HepG2 (cell line): ENCODE measurements around the gene TK2. TPM values are rescaled to one million over a fixed set of nuclear protein-coding genes. Genes with fewer than 3 reads are reported as not detected.

ENCODE experiments used
- CBFB ChIP-seq: sonication (generic); formaldehyde crosslinking; IDR thresholded peaks from 2 replicates; pipeline ENCODE4 v1.4.0; 2020; ENCODE audit warnings: missing genetic modification reagents
- CBX1 ChIP-seq: IDR thresholded peaks from one replicate; pipeline ENCODE4 v1.6.1; 2016; ENCODE audit warnings: antibody characterized with exemption, low read depth
- CHD2 ChIP-seq: IDR thresholded peaks from 2 replicates; pipeline ENCODE4 v1.6.1; 2011; ENCODE audit warnings: low read depth, low read length, improper control_type of control experiment
- EHMT2 ChIP-seq: fragments of 200-600 bp; sonication (generic); IDR thresholded peaks from 2 replicates; pipeline ENCODE4 v1.7.0; 2017; ENCODE audit warnings: antibody characterized with exemption, low read depth, low read length, borderline replicate concordance
- GABPA ChIP-seq, 2 experiments: IDR thresholded peaks; 2 replicates each; pipeline ENCODE4 v1.6.1; 2011 to 2016; ENCODE audit warnings: low read depth in 2 of 2, low read length in 1 of 2, missing biosample characterization in 1 of 2, missing genetic modification characterization in 1 of 2
- HES4 ChIP-seq: sonication (generic); formaldehyde crosslinking; IDR thresholded peaks from 2 replicates; pipeline ENCODE4 v1.9.0; 2021; ENCODE audit warnings: mild to moderate bottlenecking, missing genetic modification reagents, borderline replicate concordance
- HHEX ChIP-seq: IDR thresholded peaks from 2 replicates; pipeline ENCODE4 v1.6.1; 2016; ENCODE audit warnings: control low read depth
- HNRNPL ChIP-seq: fragments of 200-400 bp; formaldehyde crosslinking; IDR thresholded peaks from 2 replicates; pipeline ENCODE4 v1.6.1; 2017; ENCODE audit warnings: mild to moderate bottlenecking, low read depth, low read length
- HOXD1 ChIP-seq: sonication (generic); formaldehyde crosslinking; IDR thresholded peaks from 2 replicates; pipeline ENCODE4 v1.5.0; 2020; ENCODE audit warnings: missing genetic modification reagents
- JDP2 ChIP-seq: sonication (generic); formaldehyde crosslinking; IDR thresholded peaks from 2 replicates; pipeline ENCODE4 v1.8.1; 2022; ENCODE audit warnings: missing genetic modification reagents, borderline replicate concordance
- NCOA1 ChIP-seq: sonication (generic); formaldehyde crosslinking; IDR thresholded peaks from 2 replicates; pipeline ENCODE4 v1.9.0; 2021; ENCODE audit warnings: missing genetic modification reagents
- NCOA5 ChIP-seq: sonication (generic); formaldehyde crosslinking; IDR thresholded peaks from 2 replicates; pipeline ENCODE4 v1.4.0; 2020; ENCODE audit warnings: missing genetic modification reagents
- NRL ChIP-seq: sonication (generic); formaldehyde crosslinking; IDR thresholded peaks from 2 replicates; pipeline ENCODE4 v1.5.0; 2020; ENCODE audit warnings: missing genetic modification reagents, mild to moderate bottlenecking, moderate library complexity, borderline replicate concordance
- POLR2AphosphoS2 ChIP-seq: IDR thresholded peaks from 2 replicates; pipeline ENCODE4 v1.6.1; 2011; ENCODE audit warnings: low read depth, low read length, improper control_type of control experiment
- RORA ChIP-seq: sonication (generic); formaldehyde crosslinking; IDR thresholded peaks from 2 replicates; pipeline ENCODE4 v1.5.0; 2020; ENCODE audit warnings: mild to moderate bottlenecking, missing genetic modification reagents, moderate library complexity
- ZFP37 ChIP-seq: sonication (generic); formaldehyde crosslinking; IDR thresholded peaks from 2 replicates; pipeline ENCODE4 v1.4.0; 2020; ENCODE audit warnings: missing genetic modification reagents, borderline replicate concordance
- ZNF441 ChIP-seq: sonication (generic); formaldehyde crosslinking; IDR thresholded peaks from 2 replicates; pipeline ENCODE4 v1.7.0; 2021; ENCODE audit warnings: missing genetic modification reagents, borderline replicate concordance
- ZNF83 ChIP-seq: sonication (generic); formaldehyde crosslinking; IDR thresholded peaks from 2 replicates; pipeline ENCODE4 v1.4.0; 2020; ENCODE audit warnings: missing genetic modification reagents, mild to moderate bottlenecking, borderline replicate concordance
- ZSCAN12 ChIP-seq: sonication (generic); formaldehyde crosslinking; IDR thresholded peaks from 2 replicates; pipeline ENCODE4 v1.9.0; 2021; ENCODE audit warnings: mild to moderate bottlenecking, missing genetic modification reagents
- polyA plus RNA-seq, 8 experiments: library from polyadenylated mRNA; depleted of rRNA in 3 of 8; stranded (reverse) in 7 of 8; unstranded in 1 of 8; fragments of >200 nt; fragmentation: Illumina TruSeq in 4 of 8; extraction: Trizol in 4 of 8; gene quantifications; 2 replicates each; pipeline versions ENCODE4 v1.2.1 to v1.2.3, GENCODE V29; 2011 to 2016; ENCODE audit warnings: low read depth in 4 of 8, missing spikeins in 1 of 8, mixed read lengths in 1 of 8; ENCODE audit not compliant: insufficient read depth in 1 of 8
- total RNA-seq, 5 experiments: library from RNA; depleted of rRNA; stranded (reverse); fragments of >200 nt; fragmentation: Illumina TruSeq; extraction: Trizol; gene quantifications; 2 replicates each; pipeline ENCODE4 v1.2.3, GENCODE V29; 2016; ENCODE audit warnings: low read depth in 1 of 5
- TF ChIP-seq, protein P1 (sequence below), 2 experiments: sonication (generic) in 1 of 2; formaldehyde crosslinking in 1 of 2; IDR thresholded peaks; 2 replicates each; pipeline versions ENCODE4 v1.5.1 to v1.6.1; 2011 to 2020; ENCODE audit warnings: borderline replicate concordance in 1 of 2, low read depth in 1 of 2, low read length in 1 of 2, mild to moderate bottlenecking in 1 of 2, missing genetic modification reagents in 1 of 2, moderate library complexity in 1 of 2
- TF ChIP-seq, protein P2 (sequence below): IDR thresholded peaks from 2 replicates; pipeline ENCODE4 v1.6.1; 2012; ENCODE audit warnings: low read depth, low read length, improper control_type of control experiment
- TF ChIP-seq, protein P3 (sequence below): IDR thresholded peaks from 2 replicates; pipeline ENCODE4 v1.6.1; 2016; ENCODE audit warnings: missing biosample characterization, missing genetic modification reagents, low read depth
- TF ChIP-seq, protein P4 (sequence below): sonication (generic); formaldehyde crosslinking; IDR thresholded peaks from 2 replicates; pipeline ENCODE4 v1.4.0; 2020; ENCODE audit warnings: missing genetic modification reagents, borderline replicate concordance

TK2 gene
- total and polyA plus RNA-seq, 2 of the 13 experiments (the other 11 are each of a cell fraction or from before 2014, with no cell fraction given) = 18.7 to 21.0 TPM

DNA sequence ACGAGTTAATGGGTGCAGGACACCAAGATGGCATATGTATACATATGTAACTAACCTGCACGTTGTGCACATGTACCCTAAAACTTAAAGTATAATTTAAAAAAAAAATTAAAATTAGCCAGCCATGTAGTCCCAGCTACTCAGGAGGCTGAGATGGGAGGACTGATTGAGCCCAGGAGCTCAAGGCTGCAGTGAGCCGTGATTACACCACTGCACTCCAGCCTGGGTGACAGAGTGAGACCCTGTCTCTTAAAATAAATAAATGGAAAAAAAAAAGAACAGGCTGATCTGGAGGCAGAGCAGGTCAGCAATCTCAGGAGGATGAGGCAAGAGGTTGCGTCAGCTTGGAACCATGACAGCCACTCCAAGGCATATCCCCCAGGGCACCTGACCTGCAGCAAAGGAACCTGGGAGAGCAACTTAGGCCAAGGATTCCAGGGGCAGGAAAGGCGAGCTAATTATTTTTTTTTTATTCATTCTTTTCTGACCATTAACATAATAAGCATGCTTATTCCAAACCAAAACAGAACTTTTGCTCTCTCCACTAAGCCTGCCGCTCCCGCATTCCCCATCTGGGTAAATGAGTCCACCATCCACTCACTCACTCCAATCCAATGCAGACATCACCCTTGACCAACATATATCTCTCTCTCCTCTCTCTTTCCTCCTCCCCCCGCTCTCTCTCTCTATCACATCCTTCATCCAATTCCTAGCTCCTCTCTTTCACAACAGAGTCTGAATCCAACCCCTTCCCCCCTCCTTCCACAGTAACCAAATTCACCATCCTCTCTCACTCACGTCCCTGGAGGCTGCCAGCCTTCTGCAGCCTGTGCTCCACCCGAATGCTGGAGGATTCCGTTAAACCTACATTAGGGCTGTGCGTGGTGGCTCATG is 47.7 kb downstream of the TK2 start (continued):
- TF ChIP-seq NCOA5 (CRISPR knock-in tag) (no peak), HOXD1 (CRISPR knock-in tag) (no peak), HNRNPL (no peak), ZNF441 (CRISPR knock-in tag) (no peak), GABPA (IDR thresholded peaks at IDR 0.05; ENCODE audit: low read depth, low read length) (no peak), GABPA (CRISPR knock-in tag; IDR thresholded peaks at IDR 0.05; ENCODE audit: low read depth) (no peak), CBX1 (no peak), CBFB (CRISPR knock-in tag) (no peak), POLR2AphosphoS2 (no peak), HHEX (CRISPR knock-in tag) (no peak), ZSCAN12 (CRISPR knock-in tag) (no peak), EHMT2 (no peak), CHD2 (no peak), ZNF83 (CRISPR knock-in tag) (no peak), RORA (CRISPR knock-in tag) (no peak), ZFP37 (CRISPR knock-in tag) (no peak), NRL (CRISPR knock-in tag) (no peak), HES4 (CRISPR knock-in tag) (no peak), NCOA1 (CRISPR knock-in tag) (no peak), JDP2 (CRISPR knock-in tag) (no peak)
- TF ChIP-seq, protein P1, sequence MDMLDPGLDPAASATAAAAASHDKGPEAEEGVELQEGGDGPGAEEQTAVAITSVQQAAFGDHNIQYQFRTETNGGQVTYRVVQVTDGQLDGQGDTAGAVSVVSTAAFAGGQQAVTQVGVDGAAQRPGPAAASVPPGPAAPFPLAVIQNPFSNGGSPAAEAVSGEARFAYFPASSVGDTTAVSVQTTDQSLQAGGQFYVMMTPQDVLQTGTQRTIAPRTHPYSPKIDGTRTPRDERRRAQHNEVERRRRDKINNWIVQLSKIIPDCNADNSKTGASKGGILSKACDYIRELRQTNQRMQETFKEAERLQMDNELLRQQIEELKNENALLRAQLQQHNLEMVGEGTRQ (IDR thresholded peaks at IDR 0.05; ENCODE audit: low read depth, low read length) = no peak
- TF ChIP-seq, protein P1 (CRISPR knock-in tag; IDR thresholded peaks at IDR 0.05; ENCODE audit: borderline replicate concordance) = peak; percentile 69; the same call in 1 of the 2 replicates
- TF ChIP-seq, protein P2, sequence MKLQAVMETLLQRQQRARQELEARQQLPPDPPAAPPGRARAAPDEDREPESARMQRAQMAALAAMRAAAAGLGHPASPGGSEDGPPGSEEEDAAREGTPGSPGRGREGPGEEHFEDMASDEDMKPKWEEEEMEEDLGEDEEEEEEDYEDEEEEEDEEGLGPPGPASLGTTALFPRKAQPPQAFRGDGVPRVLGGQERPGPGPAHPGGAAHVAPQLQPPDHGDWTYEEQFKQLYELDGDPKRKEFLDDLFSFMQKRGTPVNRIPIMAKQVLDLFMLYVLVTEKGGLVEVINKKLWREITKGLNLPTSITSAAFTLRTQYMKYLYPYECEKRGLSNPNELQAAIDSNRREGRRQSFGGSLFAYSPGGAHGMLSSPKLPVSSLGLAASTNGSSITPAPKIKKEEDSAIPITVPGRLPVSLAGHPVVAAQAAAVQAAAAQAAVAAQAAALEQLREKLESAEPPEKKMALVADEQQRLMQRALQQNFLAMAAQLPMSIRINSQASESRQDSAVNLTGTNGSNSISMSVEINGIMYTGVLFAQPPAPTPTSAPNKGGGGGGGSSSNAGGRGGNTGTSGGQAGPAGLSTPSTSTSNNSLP = no peak
- TF ChIP-seq, protein P3, sequence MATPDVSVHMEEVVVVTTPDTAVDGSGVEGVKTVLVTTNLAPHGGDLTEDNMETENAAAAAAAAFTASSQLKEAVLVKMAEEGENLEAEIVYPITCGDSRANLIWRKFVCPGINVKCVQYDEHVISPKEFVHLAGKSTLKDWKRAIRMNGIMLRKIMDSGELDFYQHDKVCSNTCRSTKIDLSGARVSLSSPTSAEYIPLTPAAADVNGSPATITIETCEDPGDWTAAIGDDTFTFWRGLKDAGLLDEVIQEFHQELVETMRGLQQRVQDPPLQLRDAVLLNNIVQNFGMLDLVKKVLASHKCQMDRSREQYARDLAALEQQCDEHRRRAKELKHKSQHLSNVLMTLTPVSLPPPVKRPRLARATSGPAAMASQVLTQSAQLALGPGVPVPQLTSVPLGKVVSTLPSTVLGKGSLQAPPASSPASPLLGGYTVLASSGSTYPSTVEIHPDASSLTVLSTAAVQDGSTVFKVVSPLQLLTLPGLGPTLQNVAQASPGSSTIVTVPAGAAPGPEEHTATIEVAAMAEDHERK (CRISPR knock-in tag) = no peak
- TF ChIP-seq, protein P4, sequence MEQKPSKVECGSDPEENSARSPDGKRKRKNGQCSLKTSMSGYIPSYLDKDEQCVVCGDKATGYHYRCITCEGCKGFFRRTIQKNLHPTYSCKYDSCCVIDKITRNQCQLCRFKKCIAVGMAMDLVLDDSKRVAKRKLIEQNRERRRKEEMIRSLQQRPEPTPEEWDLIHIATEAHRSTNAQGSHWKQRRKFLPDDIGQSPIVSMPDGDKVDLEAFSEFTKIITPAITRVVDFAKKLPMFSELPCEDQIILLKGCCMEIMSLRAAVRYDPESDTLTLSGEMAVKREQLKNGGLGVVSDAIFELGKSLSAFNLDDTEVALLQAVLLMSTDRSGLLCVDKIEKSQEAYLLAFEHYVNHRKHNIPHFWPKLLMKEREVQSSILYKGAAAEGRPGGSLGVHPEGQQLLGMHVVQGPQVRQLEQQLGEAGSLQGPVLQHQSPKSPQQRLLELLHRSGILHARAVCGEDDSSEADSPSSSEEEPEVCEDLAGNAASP = peak; percentile 67; the same call in 1 of the 2 replicates
